Ramos (cell line): Measurements from ENCODE around the gene NDUFV1.
"Not testable (repeated sequence)": the region's sequence is repeated elsewhere in the genome, so short reads cannot be mapped to it uniquely, and the experiment has no call there.

Experiments used
- in situ Hi-C: fragments of 300-500 bp; cut with MboI; formaldehyde crosslinking; loops from one replicate; pipeline ENCODE4 v1.14.3; 2022; ENCODE audit warnings: low sequenced_read_pairs; ENCODE audit not compliant: unreplicated experiment

The NDUFV1 gene

DNA sequence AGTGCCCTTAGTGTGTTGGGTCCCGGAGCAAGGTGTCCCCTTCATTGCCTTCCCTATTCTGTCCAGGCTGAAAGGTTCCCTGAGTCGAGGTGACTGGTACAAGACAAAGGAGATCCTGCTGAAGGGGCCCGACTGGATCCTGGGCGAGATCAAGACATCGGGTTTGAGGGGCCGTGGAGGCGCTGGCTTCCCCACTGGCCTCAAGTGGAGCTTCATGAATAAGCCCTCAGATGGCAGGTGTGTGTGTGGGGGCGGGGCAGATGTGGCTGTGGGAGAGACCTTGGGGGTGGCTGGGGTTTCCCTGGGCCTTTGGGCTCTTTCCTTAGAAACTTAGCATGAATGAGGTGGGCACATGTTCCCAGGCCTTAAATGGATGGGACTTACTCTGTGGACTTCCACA is 1.8 kb downstream of the NDUFV1 start:
- in situ Hi-C loops: no loop called here

DNA sequence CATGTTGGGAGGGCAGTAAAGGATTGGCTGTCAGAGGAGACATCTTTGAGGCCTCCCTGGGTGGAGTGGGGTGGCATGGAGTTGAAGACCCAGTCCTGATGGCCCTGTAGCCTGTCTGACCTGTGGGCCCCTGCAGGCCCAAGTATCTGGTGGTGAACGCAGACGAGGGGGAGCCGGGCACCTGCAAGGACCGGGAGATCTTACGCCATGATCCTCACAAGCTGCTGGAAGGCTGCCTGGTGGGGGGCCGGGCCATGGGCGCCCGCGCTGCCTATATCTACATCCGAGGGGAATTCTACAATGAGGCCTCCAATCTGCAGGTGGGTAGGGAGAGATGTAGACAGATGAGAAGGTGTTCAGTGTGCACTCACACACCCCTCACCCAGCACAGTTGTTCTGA is 2.6 kb downstream of the NDUFV1 start:
- in situ Hi-C loops: no loop called here

DNA sequence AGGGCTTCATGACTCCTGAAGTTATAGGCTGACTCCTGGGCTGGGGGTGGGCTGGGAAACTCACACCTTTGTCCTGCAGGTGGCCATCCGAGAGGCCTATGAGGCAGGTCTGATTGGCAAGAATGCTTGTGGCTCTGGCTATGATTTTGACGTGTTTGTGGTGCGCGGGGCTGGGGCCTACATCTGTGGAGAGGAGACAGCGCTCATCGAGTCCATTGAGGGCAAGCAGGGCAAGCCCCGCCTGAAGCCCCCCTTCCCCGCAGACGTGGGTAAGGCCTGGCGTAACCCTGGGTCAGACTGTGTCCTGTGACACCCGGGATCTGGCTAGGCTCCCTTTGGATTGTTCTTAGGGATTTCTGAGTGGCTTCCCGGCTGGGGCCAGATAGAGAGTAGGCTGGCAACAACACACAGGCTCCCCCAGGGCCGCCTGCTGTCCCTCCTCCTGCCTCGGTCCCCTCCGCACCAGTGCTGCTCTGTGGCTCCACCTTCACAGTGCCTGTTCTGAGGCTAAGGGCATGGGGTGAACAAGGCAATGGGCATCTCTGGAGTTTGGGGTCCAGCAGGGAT is 3.6 kb downstream of the NDUFV1 start:
- in situ Hi-C loops: no loop called here

DNA sequence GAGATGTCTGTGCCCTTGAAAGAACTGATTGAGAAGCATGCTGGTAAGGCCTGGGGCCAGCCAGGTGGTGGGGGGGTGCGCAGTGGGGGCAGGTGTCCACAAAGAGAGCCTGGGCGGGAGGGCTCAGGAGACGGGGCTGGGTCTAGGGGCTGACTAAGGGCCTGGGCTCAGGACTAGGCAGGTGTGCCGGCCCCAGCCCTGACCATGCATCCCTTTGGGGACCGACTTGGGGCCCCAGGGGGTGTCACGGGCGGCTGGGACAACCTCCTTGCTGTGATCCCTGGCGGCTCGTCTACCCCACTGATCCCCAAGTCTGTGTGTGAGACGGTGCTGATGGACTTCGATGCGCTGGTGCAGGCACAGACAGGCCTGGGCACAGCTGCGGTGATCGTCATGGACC is 4.4 kb downstream of the NDUFV1 start:
- in situ Hi-C loops: no loop called here

DNA sequence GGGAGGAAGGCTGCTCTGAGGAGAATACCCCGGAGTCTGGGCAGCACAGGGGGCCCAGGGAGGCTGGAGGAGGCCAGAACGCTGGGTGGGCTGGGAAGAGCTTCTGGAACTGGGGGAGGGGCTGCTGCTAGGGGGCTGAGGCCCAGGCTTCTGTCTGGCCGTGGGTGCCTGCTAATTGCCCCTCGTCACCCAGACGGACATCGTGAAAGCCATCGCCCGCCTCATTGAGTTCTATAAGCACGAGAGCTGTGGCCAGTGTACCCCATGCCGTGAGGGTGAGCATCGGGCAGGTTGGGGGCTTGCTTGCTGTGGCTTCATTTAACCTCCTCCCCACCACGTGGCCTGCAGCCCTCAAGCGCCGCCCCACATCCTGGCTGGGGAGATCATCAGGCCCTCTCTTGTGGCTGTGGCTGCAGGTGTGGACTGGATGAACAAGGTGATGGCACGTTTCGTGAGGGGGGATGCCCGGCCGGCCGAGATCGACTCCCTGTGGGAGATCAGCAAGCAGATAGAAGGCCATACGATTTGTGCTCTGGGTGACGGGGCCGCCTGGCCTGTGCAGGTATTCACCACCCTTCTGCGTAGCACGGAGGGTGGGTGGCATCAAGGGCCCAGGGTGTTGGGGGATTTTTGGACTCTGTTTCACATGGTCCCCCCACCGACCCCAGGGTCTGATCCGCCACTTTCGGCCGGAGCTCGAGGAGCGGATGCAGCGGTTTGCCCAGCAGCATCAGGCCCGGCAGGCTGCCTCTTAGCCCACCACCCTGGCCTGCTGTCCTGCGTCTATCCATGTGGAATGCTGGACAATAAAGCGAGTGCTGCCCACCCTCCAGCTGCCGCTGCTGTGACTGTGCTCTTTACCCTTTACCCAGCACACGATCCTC is 5.2 kb downstream of the NDUFV1 start:
- in situ Hi-C loops: no loop called here

DNA sequence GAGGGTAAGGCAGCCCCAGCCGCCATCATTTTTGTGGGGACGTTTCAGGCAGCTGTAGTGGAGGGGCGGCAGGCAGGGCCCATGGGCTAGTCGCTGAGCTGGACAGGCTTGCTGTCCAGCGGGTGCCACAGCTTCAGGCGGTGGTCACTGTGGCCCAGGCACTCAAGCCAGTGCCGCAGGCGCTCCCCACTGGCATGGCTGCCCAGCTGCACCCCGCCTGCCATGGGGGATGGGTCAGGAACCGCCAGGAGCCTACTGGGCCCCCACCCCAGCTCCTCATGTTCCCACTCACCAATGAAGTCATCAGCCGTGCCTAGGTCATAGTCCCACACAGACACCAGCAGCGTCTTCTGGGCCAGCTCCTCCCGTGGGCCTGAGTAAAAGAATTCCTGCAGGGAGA is 6.0 kb downstream of the NDUFV1 start:
- in situ Hi-C loops: no loop called here

DNA sequence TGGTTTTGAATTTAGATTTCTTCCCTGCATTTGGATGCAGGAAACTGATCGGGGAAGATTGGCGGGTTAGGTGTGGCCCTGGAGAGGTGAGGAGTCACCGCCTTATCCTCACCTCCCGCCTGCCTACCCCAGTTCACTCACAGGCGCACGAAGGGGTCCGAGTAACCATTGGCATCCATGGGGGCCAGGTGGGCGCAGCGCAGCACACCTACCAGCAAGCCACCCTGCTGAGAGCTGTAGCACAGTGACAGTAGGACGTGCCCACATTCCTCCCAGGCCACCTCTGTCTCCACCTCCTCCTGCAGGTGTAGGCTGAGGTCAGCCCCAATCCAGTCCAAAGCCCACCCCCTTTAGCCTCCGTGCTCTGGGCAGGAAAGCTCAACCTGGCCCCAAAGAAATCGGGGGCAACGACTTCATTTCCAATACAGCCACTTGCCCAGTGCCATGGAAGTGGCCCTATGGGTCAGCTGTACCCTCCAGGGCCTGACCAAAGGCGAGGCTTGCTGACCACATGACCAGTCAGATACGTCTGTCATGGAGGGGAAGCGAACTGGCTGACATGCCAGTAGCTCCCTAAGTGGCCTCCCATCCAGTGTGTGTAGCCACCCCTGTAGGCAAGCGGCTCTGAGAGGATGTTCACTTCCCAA is 6.7 kb downstream of the NDUFV1 start:
- in situ Hi-C loops: no loop called here

DNA sequence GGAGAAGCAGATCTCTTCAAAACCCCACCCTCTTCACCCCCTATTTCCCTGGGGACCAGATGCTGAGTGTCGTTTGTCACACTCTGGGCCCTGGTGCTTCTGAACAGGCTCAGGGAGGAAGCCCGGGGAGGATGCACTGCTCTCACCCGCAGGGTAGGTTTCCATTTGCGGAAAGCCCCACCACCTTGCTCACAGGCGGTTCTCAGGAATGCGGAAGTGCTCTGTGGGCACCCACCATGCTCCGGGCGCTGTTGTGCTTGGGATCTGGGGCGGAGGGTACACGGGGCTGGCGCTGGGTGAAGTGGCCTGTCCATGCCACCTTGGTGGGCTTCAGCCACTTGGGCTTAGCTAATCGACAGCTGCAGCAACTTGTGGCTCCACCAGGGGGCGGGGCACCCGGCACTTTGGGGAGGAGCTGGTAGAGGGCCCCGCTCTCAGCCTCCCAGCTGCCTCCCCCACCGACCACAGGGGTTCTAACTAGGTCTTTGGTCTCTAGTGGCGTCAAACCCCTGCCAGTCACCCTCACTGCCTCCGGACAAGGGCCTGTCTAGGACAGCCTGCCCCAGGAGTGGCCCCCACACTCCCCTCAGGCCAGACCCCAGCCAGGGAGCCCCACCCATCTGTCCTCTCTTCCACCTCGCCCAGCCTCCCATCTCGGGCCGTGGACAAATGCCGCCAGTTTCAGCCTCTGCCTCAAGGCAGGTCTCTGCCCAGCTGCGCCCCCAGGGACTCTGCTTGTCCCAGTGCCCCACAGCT is 7.4 kb downstream of the NDUFV1 start:
- in situ Hi-C loops: no loop called here

DNA sequence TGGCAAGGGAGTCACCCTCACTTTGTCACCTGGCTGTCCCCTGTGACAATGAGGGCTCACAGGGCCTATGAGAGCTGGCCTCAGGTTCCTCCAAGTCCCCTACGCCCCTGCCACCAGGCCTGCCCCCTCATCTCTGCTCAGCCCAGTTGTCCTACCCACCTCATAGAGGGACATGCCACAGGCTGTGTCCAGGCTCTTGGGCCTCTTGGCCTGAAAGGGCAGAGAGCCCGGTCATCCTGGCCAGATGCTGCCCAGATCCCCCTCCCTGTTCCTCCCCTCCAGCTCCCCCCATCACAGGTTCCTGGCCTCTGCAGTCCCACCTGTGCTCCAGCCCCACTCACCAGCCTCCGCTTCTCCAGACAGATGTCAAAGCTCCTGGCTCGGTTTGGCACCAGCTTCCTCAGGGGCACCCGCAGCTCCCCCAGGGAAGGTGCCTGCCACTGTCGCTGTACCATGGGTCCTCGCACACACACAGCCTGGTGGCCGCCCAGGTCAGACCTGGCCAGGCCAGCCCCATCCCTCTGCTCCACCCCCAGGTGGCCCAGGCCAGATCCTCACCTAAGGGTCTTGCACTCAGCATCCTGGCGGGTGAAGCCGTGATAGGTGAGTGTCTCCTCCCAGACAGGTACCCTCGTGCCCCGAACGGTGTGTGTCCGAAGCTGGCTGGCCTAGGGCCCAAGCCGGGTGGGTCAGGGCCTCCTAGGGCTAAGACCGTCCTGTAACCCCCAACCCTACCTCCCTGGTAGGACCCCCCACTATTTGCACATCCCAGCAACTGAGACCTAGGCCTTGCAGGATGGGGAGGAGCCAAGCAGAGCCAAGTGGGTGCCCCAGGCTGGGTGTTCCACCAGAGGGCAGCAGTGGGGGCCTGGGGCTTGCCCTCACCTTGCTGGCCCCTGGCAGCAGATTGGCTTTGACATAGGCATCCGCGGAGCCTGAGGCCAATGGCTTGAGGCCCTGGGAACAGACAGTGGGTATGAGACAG is 8.3 kb downstream of the NDUFV1 start:
- in situ Hi-C loops: no loop called here

DNA sequence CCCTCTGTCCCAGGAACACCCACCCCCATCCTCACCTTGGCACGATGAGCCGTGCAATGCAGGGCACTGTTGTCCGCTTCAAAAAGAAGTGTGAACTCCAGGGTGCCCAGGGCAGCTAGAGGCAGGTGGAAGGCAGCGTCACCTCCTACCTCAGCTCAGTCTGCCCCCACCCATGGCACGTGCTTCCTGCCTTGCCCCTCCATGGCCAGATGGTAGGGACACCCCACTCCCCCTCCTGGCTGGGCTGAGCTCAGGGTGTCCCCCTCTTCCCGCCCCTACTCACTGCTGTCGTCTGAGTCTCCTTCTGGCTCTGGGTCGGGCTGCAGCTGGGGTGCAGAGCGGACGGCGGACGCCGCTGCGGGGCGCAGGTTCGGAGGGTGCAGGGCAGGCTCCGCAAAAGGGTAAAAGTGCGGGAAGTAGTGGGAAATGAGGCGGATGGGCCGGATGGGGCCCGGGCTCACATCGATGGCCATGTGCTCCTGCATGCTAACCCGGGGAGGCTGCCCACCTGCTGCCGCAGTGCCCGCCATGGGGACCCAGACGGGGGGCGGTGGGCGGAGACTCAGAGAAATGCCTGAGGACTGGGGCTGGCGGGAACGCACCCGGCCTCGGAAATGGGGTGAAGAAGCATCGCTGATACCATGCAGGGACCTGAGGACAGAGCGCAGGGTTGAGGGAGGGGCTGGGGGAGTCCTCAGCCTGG is 9.1 kb downstream of the NDUFV1 start:
- in situ Hi-C loops: no loop called here

DNA sequence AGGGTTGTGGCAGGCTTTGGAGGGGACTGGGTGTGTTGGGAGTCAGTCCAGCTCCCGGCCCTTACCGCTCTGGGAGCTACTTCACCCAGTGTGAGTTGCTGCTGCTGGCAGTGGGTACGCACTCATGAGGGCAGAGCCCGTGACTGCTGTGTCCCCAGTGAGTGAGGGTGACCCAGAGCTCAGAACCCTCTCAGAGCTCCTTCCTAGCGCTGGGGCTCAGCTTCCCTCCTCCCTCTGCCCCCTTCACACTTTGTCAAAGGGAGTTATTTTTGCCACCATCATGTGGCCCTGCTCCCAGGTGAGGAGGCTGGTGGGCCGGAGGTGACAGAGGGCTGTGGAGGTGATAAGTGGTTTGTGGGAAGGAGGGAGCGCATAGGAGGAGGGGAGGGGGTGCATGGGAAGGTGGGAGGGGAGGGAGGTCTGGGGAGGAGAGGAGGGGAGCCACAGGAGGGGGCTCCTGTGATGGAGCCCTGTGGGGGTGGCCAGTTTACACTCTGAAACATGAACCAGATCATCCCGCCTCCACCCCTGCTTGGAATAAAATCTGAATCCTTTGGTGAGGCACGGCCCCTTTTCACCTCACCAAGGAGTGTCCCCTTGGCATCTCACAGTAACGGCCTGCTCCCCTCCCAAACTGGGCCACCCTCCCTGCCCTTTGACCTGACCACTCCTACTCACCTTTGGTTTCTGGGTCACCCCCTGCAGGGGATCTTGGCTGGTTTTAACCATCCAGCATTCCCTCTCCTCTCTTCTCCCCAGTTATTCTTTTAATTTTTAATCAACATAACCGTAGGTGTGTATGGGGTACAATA is 9.9 kb downstream of the NDUFV1 start:
- in situ Hi-C loops: no loop called here

DNA sequence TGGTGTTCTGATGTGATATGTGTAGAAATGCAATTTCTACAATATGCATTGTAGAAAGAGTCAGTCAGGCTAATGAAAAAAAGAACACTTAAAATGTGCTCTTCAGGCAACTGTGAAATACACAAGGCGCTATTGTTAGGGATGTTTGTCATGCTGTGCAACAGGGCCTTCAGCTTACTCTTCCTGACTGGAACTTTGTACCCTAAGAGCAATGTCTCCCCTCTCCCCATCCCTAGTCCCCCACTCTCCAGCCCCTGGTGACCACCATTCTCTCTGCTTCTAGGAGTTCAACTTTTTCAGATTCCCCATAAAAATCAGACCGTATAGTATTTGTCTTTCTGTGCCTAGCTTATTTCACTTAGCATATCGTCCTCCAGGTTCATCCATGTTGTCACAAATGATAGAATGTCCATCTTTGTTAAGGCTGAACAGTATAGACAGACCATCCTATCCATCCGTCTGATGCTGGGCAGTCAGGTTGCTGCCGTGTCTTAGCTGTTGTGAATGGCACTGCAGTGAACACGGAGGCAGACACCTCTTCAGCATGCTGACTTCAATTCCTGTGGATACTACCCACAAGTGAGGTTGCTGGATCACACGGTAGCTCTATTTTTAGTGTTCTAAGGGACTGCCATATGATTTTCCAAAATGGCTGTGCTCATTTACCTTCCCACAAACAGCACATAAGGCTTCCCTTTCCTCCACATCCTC is 10.7 kb downstream of the NDUFV1 start:
- in situ Hi-C loops: no loop called here

DNA sequence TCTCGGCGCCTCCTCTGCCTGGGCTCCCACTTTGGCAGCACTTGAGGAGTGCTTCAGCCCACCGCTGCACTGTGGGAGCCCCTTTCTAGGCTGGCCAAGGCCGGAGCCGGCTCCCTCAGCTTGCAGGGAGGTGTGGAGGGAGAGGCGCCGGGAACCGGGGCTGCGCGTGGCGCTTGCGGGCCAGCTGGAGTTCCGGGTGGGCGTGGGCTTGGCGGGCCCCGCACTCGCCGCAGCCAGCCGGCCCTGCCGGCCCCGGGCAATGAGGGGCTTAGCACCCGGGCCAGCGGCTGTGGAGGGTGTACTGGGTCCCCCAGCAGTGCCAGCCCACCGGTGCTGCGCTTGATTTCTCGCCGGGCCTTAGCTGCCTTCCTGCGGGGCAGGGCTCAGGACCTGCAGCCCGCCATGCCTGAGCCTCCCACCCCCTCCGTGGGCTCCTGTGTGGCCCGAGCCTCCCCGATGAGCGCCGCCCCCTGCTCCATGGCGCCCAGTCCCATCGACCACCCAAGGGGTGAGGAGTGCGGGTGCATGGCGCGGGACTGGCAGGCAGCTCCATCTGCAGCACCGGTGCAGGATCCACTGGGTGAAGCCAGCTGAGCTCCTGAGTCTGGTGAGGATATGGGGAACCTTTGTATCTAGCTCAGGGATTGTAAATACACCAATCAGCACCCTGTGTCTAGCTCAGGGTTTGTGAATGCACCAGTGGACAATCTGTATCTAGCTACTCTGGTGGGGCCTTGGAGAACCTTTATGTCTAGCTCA is 12.3 kb downstream of the NDUFV1 start:
- in situ Hi-C loops: not testable (repeated sequence)

DNA sequence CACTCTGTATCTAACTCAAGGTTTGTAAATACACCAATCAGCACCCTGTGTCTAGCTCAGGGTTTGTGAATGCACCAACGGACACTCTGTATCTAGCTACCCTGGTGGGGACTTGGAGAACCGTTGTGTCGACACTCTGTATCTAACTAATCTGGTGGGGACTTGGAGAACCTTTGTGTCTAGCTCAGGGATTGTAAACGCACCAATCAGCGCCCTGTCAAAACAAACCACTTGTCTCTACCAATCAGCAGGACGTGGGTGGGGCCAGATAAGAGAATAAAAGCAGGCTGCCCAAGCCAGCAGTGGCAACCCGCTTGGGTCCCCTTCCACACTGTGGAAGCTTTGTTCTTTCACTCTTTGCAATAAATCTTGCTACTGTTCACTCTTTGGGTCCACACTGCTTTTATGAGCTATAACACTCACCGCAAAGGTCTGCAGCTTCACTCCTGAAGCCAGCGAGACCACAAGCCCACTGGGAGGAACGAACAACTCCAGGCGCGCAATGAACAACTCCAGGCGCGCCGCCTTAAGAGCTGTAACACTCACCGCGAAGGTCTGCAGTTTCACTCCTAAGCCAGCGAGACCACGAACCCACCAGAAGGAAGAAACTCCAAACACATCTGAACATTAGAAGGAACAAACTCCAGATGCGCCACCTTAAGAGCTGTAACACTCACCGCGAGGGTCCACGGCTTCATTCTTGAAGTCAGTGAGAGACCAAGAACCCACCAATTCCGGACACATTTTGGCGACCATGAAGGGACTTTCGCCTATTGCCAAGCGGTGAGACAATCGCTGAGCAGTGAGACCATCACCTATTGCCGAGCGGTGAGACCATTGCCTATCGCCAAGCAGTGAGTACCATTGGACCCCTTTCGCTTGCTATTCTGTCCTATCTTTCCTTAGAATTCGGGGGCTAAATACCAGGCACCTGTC is 13.2 kb downstream of the NDUFV1 start:
- in situ Hi-C loops: not testable (repeated sequence)

DNA sequence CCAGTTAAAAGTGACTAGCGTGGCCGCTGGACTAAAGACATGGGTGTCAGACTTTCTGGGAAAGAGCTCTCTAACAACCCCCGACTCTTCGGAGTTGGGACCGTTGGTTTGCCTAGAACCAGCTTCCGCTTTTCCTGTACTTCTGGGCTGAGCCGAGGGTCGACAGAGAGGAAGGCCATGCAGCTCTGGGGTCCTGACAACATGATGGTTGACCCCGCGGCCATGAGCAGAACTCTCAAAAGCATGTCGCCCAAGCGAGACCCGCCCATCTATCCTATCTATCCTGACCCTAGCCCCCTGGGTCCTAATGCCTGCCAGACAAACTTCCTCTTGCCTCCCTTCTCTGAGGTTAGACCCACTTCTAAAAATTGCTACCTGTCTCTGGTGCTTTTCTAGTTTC is 13.9 kb downstream of the NDUFV1 start:
- in situ Hi-C loops: not testable (repeated sequence)

DNA sequence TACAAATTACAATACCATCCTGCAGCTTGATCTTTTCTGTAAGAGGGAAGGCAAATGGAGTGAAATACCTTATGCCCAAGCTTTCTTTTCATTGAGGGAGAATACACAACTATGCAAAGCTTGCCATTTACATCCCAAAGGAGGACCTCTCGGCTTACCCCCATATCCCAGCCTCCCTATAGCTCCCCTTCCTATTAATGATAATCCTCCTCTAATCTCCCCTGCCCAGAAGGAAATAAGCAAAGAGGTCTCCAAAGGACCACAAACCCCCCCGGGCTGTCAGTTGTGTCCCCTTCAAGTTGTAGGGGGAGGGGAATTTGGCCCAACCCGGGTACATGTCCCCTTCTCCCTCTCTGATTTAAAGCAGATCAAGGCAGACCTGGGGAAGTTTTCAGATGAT is 15.2 kb downstream of the NDUFV1 start:
- in situ Hi-C loops: not testable (repeated sequence)
